OCI-LY1 (cell line): ENCODE measurements around the gene AGPS.

ENCODE experiments used
- H2AFZ ChIP-seq: fragments of 200-600 bp; sonication (generic), shearing (Covaris generic); 2 replicates; pipeline ENCODE4 v1.6.0; 2014; ENCODE audit warnings: antibody characterized with exemption, mild to moderate bottlenecking, low read length
- H3F3A ChIP-seq: fragments of 200-600 bp; sonication (generic), shearing (Covaris generic); 2 replicates; pipeline ENCODE4 v1.6.0; 2014; ENCODE audit warnings: mild to moderate bottlenecking, antibody characterized with exemption, low read length, moderate library complexity; ENCODE audit not compliant: insufficient read depth
- H3K27ac ChIP-seq: fragments of 200-600 bp; sonication (generic); 2 replicates; pipeline ENCODE4 v1.5.1; 2014; ENCODE audit warnings: low read length, mixed run types, mild to moderate bottlenecking, low read depth; ENCODE audit not compliant: poor library complexity, severe bottlenecking
- H3K27me3 ChIP-seq: fragments of 200-600 bp; sonication (generic); 2 replicates; pipeline ENCODE4 v1.6.0; 2014; ENCODE audit warnings: antibody characterized with exemption, mild to moderate bottlenecking, low read length, moderate library complexity; ENCODE audit not compliant: insufficient read depth
- H3K36me3 ChIP-seq: fragments of 200-600 bp; sonication (generic); 2 replicates; pipeline ENCODE4 v1.6.1; 2014; ENCODE audit warnings: mild to moderate bottlenecking, antibody characterized with exemption, low read length, moderate library complexity, mixed read lengths; ENCODE audit not compliant: insufficient read depth
- H3K4me1 ChIP-seq: fragments of 200-600 bp; sonication (generic); 2 replicates; pipeline ENCODE4 v1.5.1; 2014; ENCODE audit warnings: mild to moderate bottlenecking, low read length, moderate library complexity; ENCODE audit not compliant: insufficient read depth, severe bottlenecking
- H3K4me2 ChIP-seq: fragments of 200-600 bp; sonication (generic), shearing (Covaris generic); 2 replicates; pipeline ENCODE4 v1.6.1; 2014; ENCODE audit warnings: low read length
- H3K4me3 ChIP-seq: fragments of 200-600 bp; sonication (generic); 2 replicates; pipeline ENCODE4 v1.5.1; 2014; ENCODE audit warnings: low read length, low read depth, mild to moderate bottlenecking, mixed read lengths; ENCODE audit not compliant: poor library complexity, severe bottlenecking
- H3K79me2 ChIP-seq: fragments of 200-600 bp; shearing (Covaris generic); 2 replicates; pipeline ENCODE4 v1.6.1; 2016; ENCODE audit warnings: mixed run types, low read length, mixed read lengths; ENCODE audit not compliant: insufficient read depth
- H3K9ac ChIP-seq: fragments of 200-600 bp; sonication (generic), shearing (Covaris generic); 2 replicates; pipeline ENCODE4 v1.6.1; 2014; ENCODE audit warnings: mild to moderate bottlenecking, low read length, mixed read lengths
- H3K9me2 ChIP-seq: fragments of 200-600 bp; sonication (generic), shearing (Covaris generic); 2 replicates; pipeline ENCODE4 v1.6.1; 2014; ENCODE audit warnings: low read depth, mild to moderate bottlenecking, low read length, mixed read lengths
- H3K9me3 ChIP-seq: fragments of 200-600 bp; shearing (Covaris generic); 2 replicates; pipeline ENCODE4 v1.6.1; 2014; ENCODE audit warnings: low read length, mixed read lengths
- H4K20me1 ChIP-seq: fragments of 200-600 bp; sonication (generic), shearing (Covaris generic); 2 replicates; pipeline ENCODE4 v1.6.0; 2016; ENCODE audit warnings: mild to moderate bottlenecking, low read length; ENCODE audit not compliant: insufficient read depth
- CTCF ChIP-seq: fragments of 200-600 bp; sonication (generic), shearing (Covaris generic); IDR thresholded peaks from 2 replicates; pipeline ENCODE4 v1.5.1; 2017; ENCODE audit warnings: mild to moderate bottlenecking, antibody characterized with exemption, low read length, moderate library complexity, mixed read lengths
- EZH2 ChIP-seq: fragments of 200-600 bp; sonication (generic), shearing (Covaris generic); IDR thresholded peaks from 2 replicates; pipeline ENCODE4 v1.8.0; 2017; ENCODE audit warnings: borderline replicate concordance, mixed run types, mild to moderate bottlenecking, antibody characterized with exemption, low read length, moderate library complexity, mixed read lengths

Gene AGPS

GRCh38 chr2:177478029-177478428 is 85.5 kb downstream of the AGPS start:
- 0 out of 2 replicates have a peak, but pooled peaks cover 4% of the 10 kb centered on the region for H3K9me3 ChIP-seq
- no peaks in the 10 kb centered on the region for H4K20me1 ChIP-seq
- H2AFZ ChIP-seq: no peak overlapping the region
- no peak overlapping the region for H3K4me2 ChIP-seq
- no peak overlapping the region for H3K4me3 ChIP-seq
- TF ChIP-seq CTCF (no peak), EZH2 (no peak)
- H3K9me2 ChIP-seq: no peaks in the 10 kb centered on the region
- no peaks in the 10 kb centered on the region for H3K4me1 ChIP-seq
- peaks cover 13% of the 10 kb centered on the region for H3K36me3 ChIP-seq
- H3K27ac ChIP-seq: no peak overlapping the region
- no peaks in the 10 kb centered on the region; the same call in 1 of the 2 replicates for H3F3A ChIP-seq
- H3K9ac ChIP-seq: no peak overlapping the region
- no peaks in the 10 kb centered on the region for H3K27me3 ChIP-seq
- H3K79me2 ChIP-seq: no peaks in the 10 kb centered on the region

GRCh38 chr2:177478907-177479306 is 86.3 kb downstream of the AGPS start:
- H3K27me3 ChIP-seq: no peaks in the 10 kb centered on the region
- no peaks in the 10 kb centered on the region for H3K79me2 ChIP-seq
- H3K9ac ChIP-seq: no peak overlapping the region
- no peaks in the 10 kb centered on the region; the same call in 1 of the 2 replicates for H3F3A ChIP-seq
- H3K4me2 ChIP-seq: no peak overlapping the region
- H3K9me3 ChIP-seq: 0 out of 2 replicates have a peak, but pooled peaks cover 4% of the 10 kb centered on the region
- no peak overlapping the region for H3K4me3 ChIP-seq
- no peaks in the 10 kb centered on the region for H3K4me1 ChIP-seq
- peaks cover 13% of the 10 kb centered on the region for H3K36me3 ChIP-seq
- H4K20me1 ChIP-seq: no peaks in the 10 kb centered on the region
- H2AFZ ChIP-seq: no peak overlapping the region
- no peaks in the 10 kb centered on the region for H3K9me2 ChIP-seq
- TF ChIP-seq CTCF (no peak), EZH2 (no peak)
- no peak overlapping the region for H3K27ac ChIP-seq

GRCh38 chr2:177482195-177482594 is 89.6 kb downstream of the AGPS start:
- Histone ChIP-seq H4K20me1 (no peaks in the 10 kb centered on the region), H3K9me3 (0 out of 2 replicates have a peak, but pooled peaks cover 4% of the 10 kb centered on the region), H3K36me3 (peaks cover 10% of the 10 kb centered on the region), H3F3A (no peaks in the 10 kb centered on the region; the same call in 1 of the 2 replicates), H2AFZ (no peak overlapping the region), H3K4me2 (no peak overlapping the region), H3K79me2 (no peaks in the 10 kb centered on the region), H3K9ac (no peak overlapping the region), H3K4me1 (no peaks in the 10 kb centered on the region), H3K27ac (no peak overlapping the region), H3K27me3 (no peaks in the 10 kb centered on the region), H3K9me2 (no peaks in the 10 kb centered on the region), H3K4me3 (no peak overlapping the region)
- TF ChIP-seq EZH2 (no peak), CTCF (no peak)
